ENCODE measurements around the gene IGFBP6.

Gene IGFBP6, protein sequence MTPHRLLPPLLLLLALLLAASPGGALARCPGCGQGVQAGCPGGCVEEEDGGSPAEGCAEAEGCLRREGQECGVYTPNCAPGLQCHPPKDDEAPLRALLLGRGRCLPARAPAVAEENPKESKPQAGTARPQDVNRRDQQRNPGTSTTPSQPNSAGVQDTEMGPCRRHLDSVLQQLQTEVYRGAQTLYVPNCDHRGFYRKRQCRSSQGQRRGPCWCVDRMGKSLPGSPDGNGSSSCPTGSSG

DNA sequence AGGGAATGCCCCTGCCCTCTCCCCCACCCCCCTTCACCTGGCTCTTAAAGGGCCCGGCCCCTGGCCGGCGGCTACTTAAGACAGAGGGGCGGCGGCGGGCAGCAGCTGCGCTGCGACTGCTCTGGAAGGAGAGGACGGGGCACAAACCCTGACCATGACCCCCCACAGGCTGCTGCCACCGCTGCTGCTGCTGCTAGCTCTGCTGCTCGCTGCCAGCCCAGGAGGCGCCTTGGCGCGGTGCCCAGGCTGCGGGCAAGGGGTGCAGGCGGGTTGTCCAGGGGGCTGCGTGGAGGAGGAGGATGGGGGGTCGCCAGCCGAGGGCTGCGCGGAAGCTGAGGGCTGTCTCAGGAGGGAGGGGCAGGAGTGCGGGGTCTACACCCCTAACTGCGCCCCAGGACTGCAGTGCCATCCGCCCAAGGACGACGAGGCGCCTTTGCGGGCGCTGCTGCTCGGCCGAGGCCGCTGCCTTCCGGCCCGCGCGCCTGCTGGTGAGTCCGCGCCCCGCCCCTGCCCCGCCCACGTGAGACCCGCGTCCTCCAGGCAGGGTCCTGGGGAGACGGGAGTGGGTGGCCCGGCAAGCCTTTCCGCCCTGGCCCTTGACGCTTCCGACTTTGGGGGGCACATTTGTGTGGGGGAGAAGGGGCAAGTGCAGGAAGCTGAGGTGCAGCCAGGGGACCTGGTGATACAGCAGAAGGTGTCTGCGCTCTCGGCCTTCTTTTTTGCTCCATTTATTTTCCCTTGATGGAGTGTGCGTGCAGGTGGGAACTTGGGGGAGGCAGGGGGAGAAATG lies at the start of gene IGFBP6:
IGFBP6 (plus strand) TSS at position 104 of the 790 bp plus-strand sequence; CDS start at position 155, 51 bp downstream.
- DNase-seq (ENCODE audit: low read depth): peak; percentile 42

- DNase-seq (ENCODE audit: low read depth): no peak
Measured at GRCh38 chr12:53048033-53048779, 49.3 kb upstream of the IGFBP6 start.

DNA sequence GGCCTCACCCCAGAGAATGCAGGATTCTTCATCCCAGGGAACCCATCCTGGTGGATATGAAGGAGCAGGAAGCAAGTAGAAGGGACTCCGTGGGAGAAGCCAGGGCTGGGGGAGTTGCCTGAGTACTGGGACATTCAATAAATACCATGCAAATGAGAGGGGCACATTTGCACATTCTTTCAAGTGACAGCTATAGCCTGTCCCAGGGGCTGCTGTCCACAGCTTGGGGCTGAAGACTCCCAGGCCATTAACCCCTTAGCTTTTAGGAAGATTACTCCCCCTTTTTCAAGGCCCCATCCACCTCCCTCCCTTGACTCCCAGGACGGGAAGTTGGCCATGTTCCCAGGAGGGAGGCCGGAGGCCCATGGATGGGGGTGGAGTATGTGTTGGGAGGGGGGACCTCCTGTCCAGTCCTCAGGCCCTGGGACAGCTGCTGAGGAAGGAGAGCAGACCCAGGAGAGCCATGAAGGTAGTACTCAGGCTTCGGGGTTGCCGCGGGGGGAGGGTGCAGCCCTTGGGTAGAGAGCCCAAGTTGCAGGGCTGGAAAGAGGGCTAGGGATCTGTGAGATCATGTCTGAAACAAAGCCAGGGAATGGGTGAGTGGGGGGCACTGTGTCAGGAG lies 48.6 kb upstream of the IGFBP6 start:
- no peak for DNase-seq (ENCODE audit: low read depth)

- no peak for DNase-seq (ENCODE audit: low read depth)
Measured at GRCh38 chr12:53049571-53050318, 47.7 kb upstream of the IGFBP6 start, which contains the start of gene TNS2. TSS of gene TNS2 (plus strand) at chr12:53050065. CDS start at chr12:53050186, 121 bp downstream.

- DNase-seq (ENCODE audit: low read depth): no peak
Measured at GRCh38 chr12:53050426-53051057, 46.9 kb upstream of the IGFBP6 start.

GRCh38 chr12:53051058-53051880 lies 46.2 kb upstream of the IGFBP6 start:
- DNase-seq (ENCODE audit: low read depth): no peak

GRCh38 chr12:53051881-53052412 lies 45.5 kb upstream of the IGFBP6 start:
- no peak for DNase-seq (ENCODE audit: low read depth)

DNA sequence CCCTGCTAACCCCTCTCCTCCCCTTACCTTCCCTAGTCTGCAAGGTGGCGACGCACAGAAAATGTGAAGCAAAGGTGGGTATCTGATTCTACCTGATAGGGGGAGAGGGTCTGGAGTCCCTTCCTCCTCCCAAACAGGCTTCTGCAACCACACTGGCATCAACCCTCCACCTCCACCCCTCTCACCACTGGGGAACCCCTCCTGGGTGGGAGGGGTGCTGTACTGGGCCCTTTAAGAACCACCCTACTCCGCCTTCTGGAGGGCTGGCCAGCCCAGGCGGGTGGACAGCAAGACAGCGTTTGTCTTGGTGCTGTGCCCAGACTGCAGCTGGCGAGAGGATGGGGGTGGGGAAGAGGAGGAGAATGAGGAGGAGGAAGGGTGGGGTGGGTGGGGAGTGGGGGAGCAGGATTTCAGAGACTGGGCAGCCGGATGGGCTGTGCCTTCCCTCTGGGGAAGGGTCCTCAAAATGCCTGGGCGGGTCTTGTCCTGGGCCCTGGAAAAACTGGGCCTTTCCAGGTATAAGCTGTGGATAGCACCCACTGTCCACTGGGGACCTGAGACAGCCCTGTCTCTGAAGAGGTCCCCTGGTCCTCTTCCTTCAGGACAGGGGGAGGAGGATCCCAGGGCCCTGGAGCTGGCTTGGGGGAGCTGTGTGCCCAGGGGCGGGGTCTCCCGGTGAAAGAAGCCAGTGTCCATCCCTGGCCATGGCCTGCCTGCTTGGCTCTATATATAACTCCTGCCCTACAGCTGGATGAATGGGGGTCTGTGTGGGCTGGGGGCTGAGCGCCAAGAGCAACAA lies 44.8 kb upstream of the IGFBP6 start:
- no peak for DNase-seq (ENCODE audit: low read depth)

DNA sequence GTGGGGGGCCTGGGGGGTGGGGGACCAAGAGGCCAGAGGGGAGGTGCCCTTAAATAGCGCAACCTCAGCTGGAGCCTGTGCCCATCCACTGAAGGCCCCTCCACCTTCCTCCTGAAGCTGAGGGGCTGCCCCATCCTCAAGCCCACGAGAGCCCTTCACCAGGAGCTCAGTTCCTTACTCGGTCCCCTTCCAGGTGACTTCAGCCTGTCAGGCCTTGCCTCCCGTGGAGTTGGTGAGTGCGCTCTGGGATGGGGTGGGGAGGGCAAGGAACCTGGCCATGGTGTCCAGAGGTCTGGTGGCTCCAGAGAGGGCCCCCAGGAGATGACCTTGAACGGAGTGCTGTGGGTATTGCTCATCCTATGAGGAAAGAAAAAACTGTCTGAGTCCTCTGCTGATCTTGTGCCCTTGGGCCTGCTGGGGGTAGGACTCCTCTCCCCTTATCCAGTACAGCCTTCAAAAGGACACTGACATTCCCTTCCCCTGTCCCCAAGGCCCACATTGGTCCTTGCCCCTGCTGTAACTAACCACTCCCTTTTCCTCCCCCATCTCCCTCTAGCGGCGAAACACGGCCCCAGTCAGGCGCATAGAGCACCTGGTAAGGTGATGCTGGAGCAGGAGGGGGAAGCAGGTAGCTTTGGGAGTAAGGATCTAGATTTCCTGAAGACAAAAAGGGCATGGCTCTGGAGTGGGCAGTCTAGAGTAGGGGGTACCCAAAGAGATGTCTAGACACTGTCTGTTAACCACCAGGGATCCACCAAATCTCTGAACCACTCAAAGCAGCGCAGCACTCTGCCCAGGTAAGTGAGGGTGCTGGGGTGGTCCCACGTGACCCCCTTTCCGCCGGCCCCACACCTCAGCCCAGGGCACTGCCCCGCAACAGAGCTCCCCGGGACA lies 44.0 kb upstream of the IGFBP6 start:
- peak; percentile 45 for DNase-seq (ENCODE audit: low read depth)

DNA sequence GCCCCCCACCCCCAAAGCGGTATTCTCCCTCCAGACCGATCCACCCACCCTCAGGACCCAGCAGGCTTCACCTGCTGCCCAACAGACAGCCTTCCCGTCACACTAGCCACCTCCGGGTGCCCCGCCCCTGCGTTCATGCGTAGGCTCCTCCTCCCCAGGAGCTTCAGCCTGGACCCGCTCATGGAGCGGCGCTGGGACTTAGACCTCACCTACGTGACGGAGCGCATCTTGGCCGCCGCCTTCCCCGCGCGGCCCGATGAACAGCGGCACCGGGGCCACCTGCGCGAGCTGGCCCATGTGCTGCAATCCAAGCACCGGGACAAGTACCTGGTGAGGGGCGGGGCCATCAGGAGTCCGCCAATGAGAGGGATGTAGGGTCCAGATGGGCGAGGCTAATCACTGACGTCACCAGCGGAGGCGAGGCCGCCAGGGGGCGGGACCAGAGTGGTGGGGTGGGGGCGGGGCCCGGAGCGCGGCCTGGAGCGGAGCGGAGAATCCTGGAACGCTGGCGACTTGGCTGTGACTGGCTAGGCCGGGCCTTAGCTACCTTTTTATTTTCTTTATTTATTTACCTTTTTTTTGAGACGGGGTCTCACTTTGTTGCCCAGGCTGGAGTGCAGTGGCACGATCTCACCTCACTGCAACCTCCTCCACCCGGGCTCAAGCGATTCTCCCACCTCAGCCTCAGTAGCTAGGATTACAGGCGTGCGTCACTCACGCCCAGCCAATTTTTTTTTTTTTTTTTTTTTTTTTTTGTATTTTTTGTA lies 43.2 kb upstream of the IGFBP6 start:
- peak; percentile 90 for DNase-seq (ENCODE audit: low read depth)

GRCh38 chr12:53055471-53056266 lies 41.8 kb upstream of the IGFBP6 start:
- no peak for DNase-seq (ENCODE audit: low read depth)

DNA sequence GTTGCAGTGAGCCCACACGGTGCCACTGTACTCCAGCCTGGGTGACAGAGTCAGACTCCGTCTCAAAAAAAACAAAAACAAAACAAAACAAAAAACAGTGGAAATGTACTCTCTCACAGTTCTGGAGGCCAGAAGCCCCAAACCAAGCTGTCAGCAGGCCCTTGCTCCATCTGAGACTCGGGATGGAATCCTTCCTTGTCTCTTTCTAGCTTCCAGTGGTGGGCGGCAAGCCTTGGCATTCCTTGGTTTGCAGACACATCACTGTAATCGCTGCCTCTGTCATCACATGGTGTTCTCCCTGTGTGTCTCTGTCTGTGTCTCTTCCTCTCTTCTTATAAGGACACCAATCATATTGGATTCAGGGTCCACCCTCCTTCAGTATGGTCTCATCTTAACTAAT lies 41.2 kb upstream of the IGFBP6 start:
- DNase-seq (ENCODE audit: low read depth): no peak

- no peak for DNase-seq (ENCODE audit: low read depth)
Measured at GRCh38 chr12:53056901-53057300, 40.6 kb upstream of the IGFBP6 start.

- DNase-seq (ENCODE audit: low read depth): no peak
Measured at GRCh38 chr12:53057816-53058500, 39.5 kb upstream of the IGFBP6 start.

DNA sequence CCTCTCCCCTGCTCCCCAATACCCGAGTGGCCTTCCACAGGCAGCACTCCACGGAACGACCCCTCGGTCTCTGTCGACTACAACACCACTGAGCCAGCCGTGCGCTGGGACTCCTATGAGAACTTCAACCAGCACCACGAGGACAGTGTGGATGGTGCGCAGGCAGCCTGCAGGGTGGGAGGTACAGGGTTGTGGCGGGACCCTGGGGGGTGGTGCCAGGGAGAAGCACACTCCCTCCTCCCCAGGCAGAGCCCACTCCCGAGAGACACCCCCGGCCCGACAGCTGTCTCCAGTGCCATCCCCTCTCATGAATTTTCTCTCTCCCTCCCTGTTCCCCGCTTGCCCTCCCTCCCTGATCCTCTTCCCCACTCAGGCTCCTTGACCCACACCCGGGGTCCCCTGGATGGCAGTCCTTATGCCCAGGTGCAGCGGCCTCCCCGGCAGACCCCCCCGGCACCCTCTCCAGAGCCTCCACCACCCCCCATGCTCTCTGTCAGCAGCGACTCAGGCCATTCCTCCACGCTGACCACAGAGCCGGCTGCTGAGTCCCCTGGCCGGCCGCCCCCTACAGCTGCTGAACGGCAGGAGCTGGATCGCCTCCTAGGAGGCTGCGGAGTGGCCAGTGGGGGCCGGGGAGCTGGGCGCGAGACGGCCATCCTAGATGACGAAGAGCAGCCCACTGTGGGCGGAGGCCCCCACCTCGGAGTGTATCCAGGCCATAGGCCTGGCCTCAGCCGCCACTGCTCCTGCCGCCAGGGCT lies 38.6 kb upstream of the IGFBP6 start:
- no peak for DNase-seq (ENCODE audit: low read depth)

Data from activated T-cell treated with anti-CD3 and anti-CD28 coated beads for 1 hour (primary cell).